Stimulated activated CD4-positive, alpha-beta T cell treated with anti-CD3 and anti-CD28 coated beads, Interleukin-12 subunit alpha, Interleukin-12 subunit beta, amount 100 ng/mL, for 4 hours (primary cell): ENCODE results near the gene PSMA7.

Experiments used
- DNase-seq: peaks from one replicate; pipeline ENCODE4 v3.0.0-alpha.2; 2020

PSMA7 gene

GRCh38 chr20:62170536-62170935, 27.3 kb upstream of the PSMA7 start:
- no peak for DNase-seq

- no peak for DNase-seq
These were observed 25.8 kb upstream of the PSMA7 start for GRCh38 chr20:62168890-62169435.

- no peak for DNase-seq
These were observed 24.9 kb upstream of the PSMA7 start for GRCh38 chr20:62168061-62168460.

GRCh38 chr20:62167474-62167873, 24.3 kb upstream of the PSMA7 start:
- DNase-seq: no peak

- no peak for DNase-seq
These were observed 22.7 kb upstream of the PSMA7 start for GRCh38 chr20:62165762-62166399.

- DNase-seq: no peak
These were observed 21.9 kb upstream of the PSMA7 start for GRCh38 chr20:62164879-62165761.

- DNase-seq: no peak
These were observed 21.0 kb upstream of the PSMA7 start for GRCh38 chr20:62163986-62164762.

- DNase-seq: no peak
These were observed 20.3 kb upstream of the PSMA7 start for GRCh38 chr20:62163485-62163865.

- no peak for DNase-seq
These were observed 19.7 kb upstream of the PSMA7 start for GRCh38 chr20:62162765-62163484.

GRCh38 chr20:62161347-62161746, 18.2 kb upstream of the PSMA7 start:
- no peak for DNase-seq

- DNase-seq: no peak
These were observed 17.7 kb upstream of the PSMA7 start for GRCh38 chr20:62160876-62161275.

- DNase-seq: no peak
These were observed 17.1 kb upstream of the PSMA7 start for GRCh38 chr20:62160253-62160652.

GRCh38 chr20:62159839-62160238, 16.6 kb upstream of the PSMA7 start:
- peak; percentile 43 for DNase-seq

GRCh38 chr20:62159052-62159451, 15.9 kb upstream of the PSMA7 start:
- no peak for DNase-seq

- DNase-seq: no peak
These were observed 15.3 kb upstream of the PSMA7 start for GRCh38 chr20:62158541-62158940.

GRCh38 chr20:62158088-62158400, 14.8 kb upstream of the PSMA7 start:
- no peak for DNase-seq

GRCh38 chr20:62157387-62158087, 14.3 kb upstream of the PSMA7 start:
- DNase-seq: no peak

GRCh38 chr20:62156592-62157386, 13.6 kb upstream of the PSMA7 start:
- DNase-seq: peak; percentile 71

GRCh38 chr20:62156254-62156556, 13.0 kb upstream of the PSMA7 start:
- DNase-seq: no peak

GRCh38 chr20:62155428-62156253, 12.4 kb upstream of the PSMA7 start:
- DNase-seq: no peak
